Astrocyte of the cerebellum (primary cell): Measurements from ENCODE around the gene SORCS2.

Experiments
- DNase-seq: peaks from one replicate; pipeline ENCODE4 v3.0.0-alpha.2; 2011; ENCODE audit warnings: low read depth
- H3K4me3 ChIP-seq: 2 replicates; pipeline ENCODE4 v1.5.1; 2011; ENCODE audit warnings: mild to moderate bottlenecking, low read depth, low read length, moderate library complexity
- CTCF ChIP-seq: IDR thresholded peaks from 2 replicates; pipeline ENCODE4 v1.5.1; 2012; ENCODE audit warnings: low read length, low read depth, moderate library complexity, mild to moderate bottlenecking; ENCODE audit errors: missing control alignments
- in situ Hi-C: cut with HindIII; loops from 2 replicates; pipeline ENCODE4 v1.10.0; 2017; ENCODE audit warnings: low sequenced_read_pairs

Gene SORCS2

GRCh38 chr4:7193030-7193958 is 956 bp downstream of the SORCS2 start:
- TF ChIP-seq CTCF, result no peak
- no peak for DNase-seq
- peak overlapping the region; percentile 43 for H3K4me3 ChIP-seq
- in situ Hi-C loops, result no loop called here

- peak; percentile 59 for TF ChIP-seq CTCF
- in situ Hi-C loops, result no loop called here
- no peak overlapping the region for H3K4me3 ChIP-seq
- no peak for DNase-seq
Observed at GRCh38 chr4:7194251-7195140, 2.2 kb downstream of the SORCS2 start.

- no peak for DNase-seq
- H3K4me3 ChIP-seq, result no peak overlapping the region
- in situ Hi-C loops, result no loop called here
- no peak for TF ChIP-seq CTCF
Observed at GRCh38 chr4:7195141-7195515, 2.8 kb downstream of the SORCS2 start.

GRCh38 chr4:7195546-7196287 is 3.4 kb downstream of the SORCS2 start:
- no peak overlapping the region for H3K4me3 ChIP-seq
- in situ Hi-C loops, result no loop called here
- TF ChIP-seq CTCF, result no peak
- DNase-seq, result no peak

- no peak for TF ChIP-seq CTCF
- no peak overlapping the region for H3K4me3 ChIP-seq
- in situ Hi-C loops, result no loop called here
Observed at GRCh38 chr4:7196288-7196651, 3.9 kb downstream of the SORCS2 start.

GRCh38 chr4:7196736-7197135 is 4.4 kb downstream of the SORCS2 start:
- no peak for DNase-seq
- TF ChIP-seq CTCF, result no peak
- in situ Hi-C loops, result no loop called here
- H3K4me3 ChIP-seq, result no peak overlapping the region

More at GRCh38 chr4:7196288-7196651, 3.9 kb downstream of the SORCS2 start:
- DNase-seq, result no peak
